H9 (cell line): ENCODE data around the gene MAD1L1. TPM values are rescaled to one million over a fixed set of nuclear protein-coding genes. Genes with fewer than 3 reads are reported as not detected.

ENCODE experiments used
- DNase-seq: peaks from one replicate; pipeline ENCODE4 v3.0.0-alpha.2; 2017
- H2AFZ ChIP-seq: one replicate; pipeline ENCODE4 v1.6.1; 2013; ENCODE audit warnings: mild to moderate bottlenecking, low read length, control low read depth, moderate library complexity
- H2AK5ac ChIP-seq: 2 replicates; pipeline ENCODE4 v1.6.1; 2013; ENCODE audit warnings: low read length, control low read depth, mixed read lengths; ENCODE audit not compliant: insufficient read length
- H2BK120ac ChIP-seq: one replicate; pipeline ENCODE4 v1.6.1; 2013; ENCODE audit warnings: low read depth, mild to moderate bottlenecking, low read length, control low read depth, inconsistent platforms; ENCODE audit not compliant: poor library complexity, severe bottlenecking
- H2BK12ac ChIP-seq: 2 replicates; pipeline ENCODE4 v1.6.1; 2013; ENCODE audit warnings: low read length, control low read depth, mixed read lengths, low read depth; ENCODE audit not compliant: insufficient read length
- H2BK15ac ChIP-seq: 2 replicates; pipeline ENCODE4 v1.6.1; 2013; ENCODE audit warnings: low read depth, low read length, control low read depth
- H2BK20ac ChIP-seq: one replicate; pipeline ENCODE4 v1.6.1; 2013; ENCODE audit warnings: low read depth, mild to moderate bottlenecking, low read length, control low read depth, inconsistent platforms; ENCODE audit not compliant: poor library complexity, severe bottlenecking
- H2BK5ac ChIP-seq: 2 replicates; pipeline ENCODE4 v1.6.1; 2013; ENCODE audit warnings: low read length, control low read depth, mixed read lengths; ENCODE audit not compliant: insufficient read length
- H3K14ac ChIP-seq: 2 replicates; pipeline ENCODE4 v1.6.1; 2013; ENCODE audit warnings: low read length, control low read depth; ENCODE audit not compliant: insufficient read depth
- H3K18ac ChIP-seq: 2 replicates; pipeline ENCODE4 v1.6.1; 2013; ENCODE audit warnings: low read depth, mild to moderate bottlenecking, mixed read lengths, low read length, control low read depth; ENCODE audit not compliant: insufficient read length
- H3K23ac ChIP-seq: 2 replicates; pipeline ENCODE4 v1.6.1; 2013; ENCODE audit warnings: low read length, control low read depth, mixed read lengths, low read depth; ENCODE audit not compliant: insufficient read length
- H3K23me2 ChIP-seq: 2 replicates; pipeline ENCODE4 v1.6.1; 2013; ENCODE audit warnings: low read depth, mild to moderate bottlenecking, mixed read lengths, low read length, control low read depth; ENCODE audit not compliant: insufficient read length, poor library complexity, severe bottlenecking
- H3K27ac ChIP-seq: 2 replicates; pipeline ENCODE4 v1.5.1; 2013; ENCODE audit warnings: low read length, control low read depth, mixed read lengths, low read depth; ENCODE audit not compliant: insufficient read length
- H3K27me3 ChIP-seq: 2 replicates; pipeline ENCODE4 v1.6.1; 2013; ENCODE audit warnings: low read length, control low read depth, inconsistent platforms; ENCODE audit not compliant: insufficient read depth
- H3K4ac ChIP-seq: 2 replicates; pipeline ENCODE4 v1.6.1; 2013; ENCODE audit warnings: low read depth, mild to moderate bottlenecking, control low read depth, inconsistent platforms, low read length, moderate library complexity
- H3K4me1 ChIP-seq: 2 replicates; pipeline ENCODE4 v1.6.1; 2013; ENCODE audit warnings: low read length, control low read depth, inconsistent platforms; ENCODE audit not compliant: insufficient read depth
- H3K4me2 ChIP-seq: 2 replicates; pipeline ENCODE4 v1.6.1; 2013; ENCODE audit warnings: low read length, control low read depth, mixed read lengths; ENCODE audit not compliant: insufficient read length, insufficient read depth
- H3K56ac ChIP-seq: 2 replicates; pipeline ENCODE4 v1.6.1; 2013; ENCODE audit warnings: low read depth, mild to moderate bottlenecking, mixed read lengths, low read length, control low read depth; ENCODE audit not compliant: insufficient read length
- H3K79me1 ChIP-seq: 2 replicates; pipeline ENCODE4 v1.6.1; 2013; ENCODE audit warnings: low read depth, mild to moderate bottlenecking, moderate library complexity, low read length, control low read depth, inconsistent platforms; ENCODE audit not compliant: insufficient read depth, poor library complexity, severe bottlenecking
- H3K79me2 ChIP-seq: 2 replicates; pipeline ENCODE4 v1.6.1; 2013; ENCODE audit warnings: low read length, control low read depth, inconsistent platforms; ENCODE audit not compliant: insufficient read depth
- H3K9ac ChIP-seq: 2 replicates; pipeline ENCODE4 v1.6.1; 2013; ENCODE audit warnings: low read length, control low read depth, mixed read lengths; ENCODE audit not compliant: insufficient read length; ENCODE audit errors: extremely low read depth
- H3K9me3 ChIP-seq: one replicate; pipeline ENCODE4 v1.6.1; 2013; ENCODE audit warnings: low read depth, low read length, inconsistent platforms; ENCODE audit not compliant: control insufficient read depth
- H3T11ph ChIP-seq: one replicate; pipeline ENCODE4 v1.6.1; 2013; ENCODE audit warnings: mild to moderate bottlenecking, low read length, control low read depth, inconsistent platforms
- H4K20me1 ChIP-seq: one replicate; pipeline ENCODE4 v1.6.1; 2013; ENCODE audit not compliant: control insufficient read depth, insufficient read length, insufficient read depth
- H4K5ac ChIP-seq: 2 replicates; pipeline ENCODE4 v1.6.1; 2013; ENCODE audit warnings: low read depth, mild to moderate bottlenecking, mixed read lengths, low read length, control low read depth; ENCODE audit not compliant: insufficient read length
- H4K8ac ChIP-seq: replicated peaks from 2 replicates; pipeline ENCODE4 v1.6.1; 2013; ENCODE audit warnings: low read length, control low read depth, mixed read lengths, low read depth; ENCODE audit not compliant: insufficient read length
- H4K91ac ChIP-seq: 2 replicates; pipeline ENCODE4 v1.6.1; 2013; ENCODE audit warnings: low read depth, mild to moderate bottlenecking, moderate library complexity, mixed read lengths, low read length, control low read depth; ENCODE audit not compliant: insufficient read length
- H3K27ac Mint-ChIP-seq, 3 experiments: 2 replicates in 2 of 3; 3 replicates in 1 of 3; pipeline ENCODE4 v1.8.0; 2020 to 2021; ENCODE audit warnings: mixed read lengths in 3 of 3, mild to moderate bottlenecking in 1 of 3, moderate library complexity in 1 of 3
- H3K27me3 Mint-ChIP-seq: 2 replicates; pipeline ENCODE4 v1.8.0; 2021; ENCODE audit warnings: low read depth, mild to moderate bottlenecking, moderate library complexity, mixed read lengths
- H3K36me3 Mint-ChIP-seq, 3 experiments: 2 replicates in 2 of 3; 3 replicates in 1 of 3; pipeline ENCODE4 v1.8.0; 2020 to 2021; ENCODE audit warnings: low read depth in 3 of 3, mixed read lengths in 3 of 3; ENCODE audit not compliant: insufficient read depth in 1 of 3
- H3K4me1 Mint-ChIP-seq, 2 experiments: 2 replicates each; pipeline ENCODE4 v1.8.0; 2020; ENCODE audit warnings: mixed read lengths in 2 of 2
- H3K4me3 Mint-ChIP-seq, 2 experiments: 2 replicates in 1 of 2; 3 replicates in 1 of 2; pipeline ENCODE4 v1.8.0; 2020 to 2021; ENCODE audit warnings: mild to moderate bottlenecking in 2 of 2, mixed read lengths in 2 of 2, moderate library complexity in 1 of 2
- H3K9me3 Mint-ChIP-seq, 2 experiments: 2 replicates in 1 of 2; 3 replicates in 1 of 2; pipeline ENCODE4 v1.8.0; 2020; ENCODE audit warnings: mild to moderate bottlenecking in 2 of 2, mixed read lengths in 2 of 2, moderate library complexity in 1 of 2
- CTCF ChIP-seq: fragments of 200-600 bp; sonication (generic); conservative IDR thresholded peaks from 3 replicates; pipeline ENCODE4 v1.8.0; 2021; ENCODE audit warnings: antibody characterized with exemption, mild to moderate bottlenecking
- WGBS: extraction: QIAGEN DNeasy Blood & Tissue Kit; methylation state at CpG from one replicate; pipeline ENCODE4 v1.1.7; 2013; ENCODE audit warnings: missing lambda C conversion rate, low lambda C conversion rate, mixed read lengths; ENCODE audit not compliant: insufficient read length; ENCODE audit errors: extremely low coverage; 5-methylcytosine and 5-hydroxymethylcytosine counted together
- total RNA-seq: library from RNA; stranded (reverse); gene quantifications from 2 replicates; pipeline ENCODE4 v1.2.1, GENCODE V29; 2021

Gene MAD1L1
- total RNA-seq, 1 experiment from 2014 or later, result 39.0 TPM

GRCh38 chr7:1931256-1931950 is 301.3 kb downstream of the MAD1L1 start:
- Histone ChIP-seq H3K4ac (no peak overlapping the region), H2BK5ac (no peak overlapping the region), H3K23ac (no peak overlapping the region), H3K56ac (no peak overlapping the region), H3K9ac (no peak overlapping the region), H3K4me2 (no peak overlapping the region), H2BK20ac (no peak overlapping the region), H3K14ac (no peak overlapping the region), H3K18ac (no peak overlapping the region), H2BK120ac (no peak overlapping the region), H3K23me2 (no peaks in the 10 kb centered on the region), H2BK12ac (no peak overlapping the region), H3T11ph (no peak overlapping the region), H4K20me1 (no peaks in the 10 kb centered on the region), H3K9me3 (no peaks in the 10 kb centered on the region), H4K5ac (no peak overlapping the region), H4K91ac (no peak overlapping the region), H3K79me2 (no peaks in the 10 kb centered on the region), H2AFZ (no peak overlapping the region), H2AK5ac (no peak overlapping the region), H4K8ac (no peak overlapping the region), H3K27me3 (no peaks in the 10 kb centered on the region), H2BK15ac (no peak overlapping the region), H3K79me1 (no peaks in the 10 kb centered on the region), H3K4me1 (no peaks in the 10 kb centered on the region), H3K27ac (no peak overlapping the region)
- TF ChIP-seq CTCF, result no peak
- DNase-seq, result no peak
- Mint-ChIP-seq H3K27me3 (no peaks in the 10 kb centered on the region; the same call in 1 of the 2 replicates), H3K27ac (peak overlapping the region in 1 of 3 experiments; percentile 72; a peak in 1 of 7 replicates), H3K4me1 (peaks cover 0 to 5% of the 10 kb centered on the region in 2 experiments; a peak in 1 of 4 replicates), H3K9me3 (peaks cover 4 to 9% of the 10 kb centered on the region in 2 experiments; a peak in 4 of 5 replicates), H3K4me3 (no peak overlapping the region; a peak in 1 of 5 replicates), H3K36me3 (peaks cover 5 to 12% (median 7%) of the 10 kb centered on the region in 3 experiments; a peak in 4 of 7 replicates)
- WGBS, result no CpG with 5 or more reads among the region's 22 CpGs
